ENCODE data around the gene ITIH1. TPM values are rescaled to one million over a fixed set of nuclear protein-coding genes. Genes with fewer than 3 reads are reported as not detected.

ITIH1 gene
- total and polyA plus RNA-seq, 2 of the 4 experiments (the other 2 are of a cell fraction), result not detected

GRCh38 chr3:52788890-52789745 is 11.7 kb downstream of the ITIH1 start:
- DNase-seq (no peak), ATAC-seq (ENCODE audit: low read depth) (no peak)
- Histone ChIP-seq H2BK120ac (ENCODE audit: low read depth, low read length) (no peak overlapping the region), H3K79me1 (ENCODE audit: low read depth in 1 of 2, low read length in 2 of 2) (no peaks in the 10 kb centered on the region), H4K8ac (ENCODE audit: low read depth in 2 of 2, low read length in 2 of 2) (no peak overlapping the region), H2BK5ac (ENCODE audit: low read depth, low read length, poor library complexity, severe bottlenecking) (no peak overlapping the region), H2AFZ (replicated peaks; ENCODE audit: low read length, poor library complexity) (no peak overlapping the region), H3K9me1 (ENCODE audit: insufficient read depth, low read length) (no peaks in the 10 kb centered on the region; the same call in 1 of the 2 replicates), H3K4ac (ENCODE audit: low read depth, low read length) (no peak overlapping the region), H2AK5ac (ENCODE audit: low read depth, low read length) (no peak overlapping the region), H3K23ac (ENCODE audit: low read depth, low read length) (no peak overlapping the region), H2BK20ac (ENCODE audit: low read depth, low read length) (no peak overlapping the region), H3K27ac (ENCODE audit: insufficient read depth, low read length) (no peak overlapping the region), H3K4me1 (ENCODE audit: control insufficient read depth, insufficient read depth, low read length) (no peaks in the 10 kb centered on the region), H2AK9ac (replicated peaks; ENCODE audit: low read depth, low read length, poor library complexity) (no peak overlapping the region), H4K91ac (ENCODE audit: insufficient read depth, low read depth, low read length) (no peak overlapping the region), H4K5ac (ENCODE audit: low read depth, low read length) (no peak overlapping the region), H3K14ac (replicated peaks; ENCODE audit: low read depth, low read length) (no peak overlapping the region), H3K56ac (ENCODE audit: extremely low read depth, insufficient read depth, low read length) (no peak overlapping the region), H4K20me1 (ENCODE audit: insufficient read depth, low read length) (no peaks in the 10 kb centered on the region), H3K9ac (ENCODE audit: low read depth, low read length) (no peak overlapping the region), H3K18ac (ENCODE audit: low read depth, low read length) (no peak overlapping the region), H3K4me3 (ENCODE audit: insufficient read depth, low read depth, low read length) (no peak overlapping the region), H2BK15ac (ENCODE audit: low read depth, low read length) (no peak overlapping the region), H3K9me3 (ENCODE audit: control insufficient read depth, insufficient read depth, low read length) (no peaks in the 10 kb centered on the region), H3K36me3 (ENCODE audit: control insufficient read depth, insufficient read depth, low read length) (no peaks in the 10 kb centered on the region), H3K27me3 (ENCODE audit: control insufficient read depth, insufficient read depth, low read length) (peaks cover 43% of the 10 kb centered on the region), H3K4me2 (ENCODE audit: low read depth, low read length) (no peak overlapping the region)
- dilution Hi-C loops (cut with HindIII; ENCODE audit: low sequenced_read_pairs, unreplicated experiment) (no loop called here), intact Hi-C loops (cut with micrococcal nuclease) (no loop called here), in situ Hi-C loops (cut with MboI; ENCODE audit: low sequenced_read_pairs) (no loop called here)
- BruUV-seq (replicated peaks), result no TSS peak
- WGBS, 2 experiments (ENCODE audit: extremely low coverage in 2 of 2, insufficient read length in 1 of 2), result 84% methylated on average over 13 of the region's 16 CpGs; no CpG with 5 or more reads in 1 of the 2 experiments
- ChIA-PET CTCF (no interaction called here), POLR2A (ENCODE audit: unreplicated experiment) (no interaction called here)
- TF ChIP-seq ELK1 (IDR thresholded peaks at IDR 0.05; ENCODE audit: borderline replicate concordance, low read depth, low read length) (no peak), BHLHE40 (IDR thresholded peaks at IDR 0.05; ENCODE audit: low read depth, low read length) (no peak), FOS (IDR thresholded peaks at IDR 0.05; ENCODE audit: low read depth, low read length) (no peak), MAZ (IDR thresholded peaks at IDR 0.05; ENCODE audit: borderline replicate concordance, low read depth, low read length) (no peak), SMC3 (IDR thresholded peaks at IDR 0.05; ENCODE audit: low read depth, low read length) (no peak), CEBPB (IDR thresholded peaks at IDR 0.05; ENCODE audit: low read depth, low read length) (no peak)
- TF ChIP-seq, protein P1, sequence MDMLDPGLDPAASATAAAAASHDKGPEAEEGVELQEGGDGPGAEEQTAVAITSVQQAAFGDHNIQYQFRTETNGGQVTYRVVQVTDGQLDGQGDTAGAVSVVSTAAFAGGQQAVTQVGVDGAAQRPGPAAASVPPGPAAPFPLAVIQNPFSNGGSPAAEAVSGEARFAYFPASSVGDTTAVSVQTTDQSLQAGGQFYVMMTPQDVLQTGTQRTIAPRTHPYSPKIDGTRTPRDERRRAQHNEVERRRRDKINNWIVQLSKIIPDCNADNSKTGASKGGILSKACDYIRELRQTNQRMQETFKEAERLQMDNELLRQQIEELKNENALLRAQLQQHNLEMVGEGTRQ (IDR thresholded peaks at IDR 0.05; ENCODE audit: low read depth, low read length), result no peak

Measured in IMR-90 (cell line).